Activated CD4-positive, alpha-beta T cell treated with anti-CD3 and anti-CD28 coated beads, Interleukin-2, Interleukin-6, amounts not matched to agents 100 ng/mL and 50 ng/mL, durations not matched to agents 16 hours and 8 hours (primary cell): ENCODE data around the gene PSKH1.
"Not testable (repeated sequence)": the region's sequence is repeated elsewhere in the genome, so short reads cannot be mapped to it uniquely, and the experiment has no call there.

ENCODE experiments used
- DNase-seq: peaks from one replicate; pipeline ENCODE4 v3.0.0-alpha.2; 2020

Gene PSKH1

DNA sequence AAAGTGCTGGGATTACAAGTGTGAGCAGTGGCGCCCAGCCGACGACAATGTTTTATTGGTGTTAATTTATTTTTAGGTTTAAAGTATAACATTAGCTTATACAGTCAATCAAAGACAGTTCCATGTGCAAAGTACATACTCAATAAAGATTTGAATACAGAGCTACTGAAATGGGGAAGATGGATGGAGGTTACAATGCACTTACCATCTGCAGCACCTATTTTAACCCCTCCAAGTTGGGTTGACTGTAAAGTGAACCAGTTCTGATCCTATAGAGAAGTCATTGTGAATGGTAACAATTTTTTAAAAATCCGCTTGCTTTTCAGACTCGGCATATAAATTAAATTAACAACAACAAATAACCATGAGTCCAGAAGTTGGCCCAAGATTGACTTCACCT is 679 bp upstream of the PSKH1 start:
- DNase-seq = no peak

DNA sequence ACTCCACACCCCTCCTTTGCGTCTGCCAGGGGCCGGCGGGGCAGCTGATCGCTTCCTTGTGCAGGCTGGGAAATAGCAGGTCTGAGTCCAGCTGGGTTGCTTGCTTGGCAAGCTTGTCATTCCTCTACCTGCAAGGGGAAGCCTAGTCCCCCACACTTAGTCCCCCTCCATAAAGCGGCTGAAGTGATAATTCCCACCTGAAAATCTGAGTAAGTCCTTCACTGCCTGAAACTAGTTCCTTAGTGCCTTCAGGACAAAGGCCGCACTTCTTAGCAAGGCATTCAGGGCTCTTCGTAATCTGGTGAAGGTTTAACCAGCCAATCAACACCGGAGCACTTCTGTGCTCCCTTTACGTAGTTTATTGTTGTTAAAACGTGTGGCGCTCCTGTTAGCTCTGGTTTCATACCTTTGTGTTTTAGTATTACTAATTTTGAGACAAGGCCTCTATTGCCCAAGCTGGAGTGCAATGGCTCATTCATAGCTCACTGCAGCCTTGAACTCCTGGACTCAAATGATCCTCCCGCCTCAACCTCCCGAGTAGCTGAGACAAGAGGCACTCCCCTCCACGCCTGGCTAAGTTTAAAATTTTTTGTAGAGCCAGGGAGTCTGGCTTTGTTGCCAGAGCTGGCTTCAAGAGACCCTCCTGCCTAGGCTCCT is 817 bp downstream of the PSKH1 start:
- peak; percentile 27 for DNase-seq

DNA sequence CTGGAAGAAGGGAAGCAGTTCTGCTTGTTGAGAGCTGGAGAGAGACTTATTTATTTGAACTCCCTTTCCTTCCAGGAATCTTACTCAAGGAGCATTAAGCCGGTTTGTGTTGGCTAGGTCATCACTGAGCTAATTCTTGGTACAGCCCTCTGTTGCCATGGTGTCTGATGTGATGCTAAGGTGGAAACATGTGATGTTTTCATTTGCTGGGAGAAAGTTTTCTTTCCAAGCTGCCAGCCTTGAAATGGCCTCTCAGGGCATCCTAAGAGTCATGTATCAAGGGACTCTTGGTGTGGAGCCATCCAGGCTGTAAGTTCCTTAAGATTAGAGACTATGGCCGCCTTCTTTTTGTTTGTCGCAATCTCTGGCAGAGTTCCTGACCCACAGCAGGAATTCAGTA is 4.2 kb downstream of the PSKH1 start:
- no peak for DNase-seq

DNA sequence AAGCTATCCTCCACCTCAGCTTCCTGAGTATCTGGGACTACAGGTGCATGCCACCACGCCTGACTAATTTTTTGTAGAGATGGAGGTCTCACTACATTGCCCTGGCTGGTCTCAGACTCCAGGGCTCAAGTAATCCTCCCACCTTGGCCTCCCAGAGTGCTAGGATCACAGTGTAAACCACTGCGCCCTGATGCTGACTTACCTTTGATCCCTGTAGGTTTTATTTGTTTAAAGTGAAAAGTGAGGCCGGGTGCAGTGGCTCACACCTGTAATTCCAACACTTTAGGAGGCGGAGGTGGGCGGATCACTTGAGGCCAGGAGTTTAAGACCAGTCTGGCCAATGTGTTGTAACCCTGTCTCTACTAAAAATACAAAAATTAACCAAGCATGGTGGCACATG is 8.7 kb downstream of the PSKH1 start:
- DNase-seq = no peak

DNA sequence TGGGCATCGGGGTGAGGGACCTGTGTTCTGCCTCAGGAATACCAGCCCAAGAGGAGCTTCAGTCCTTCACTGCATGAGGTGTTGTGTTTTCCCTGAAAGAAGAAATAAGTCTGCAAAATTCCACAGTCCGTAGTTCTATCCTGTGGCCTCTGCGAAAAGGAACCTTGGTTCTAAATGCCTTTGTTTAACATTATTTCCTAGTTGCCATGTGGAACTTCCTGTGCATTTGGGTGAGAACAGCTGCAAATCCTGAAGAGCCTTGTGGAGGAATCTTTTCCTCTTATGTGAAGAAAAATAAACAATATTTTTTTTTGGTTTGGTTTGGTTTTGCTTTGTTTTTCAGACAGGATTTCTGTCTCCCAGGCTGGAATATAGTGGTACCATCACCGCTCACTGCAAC is 9.8 kb downstream of the PSKH1 start:
- no peak for DNase-seq

DNA sequence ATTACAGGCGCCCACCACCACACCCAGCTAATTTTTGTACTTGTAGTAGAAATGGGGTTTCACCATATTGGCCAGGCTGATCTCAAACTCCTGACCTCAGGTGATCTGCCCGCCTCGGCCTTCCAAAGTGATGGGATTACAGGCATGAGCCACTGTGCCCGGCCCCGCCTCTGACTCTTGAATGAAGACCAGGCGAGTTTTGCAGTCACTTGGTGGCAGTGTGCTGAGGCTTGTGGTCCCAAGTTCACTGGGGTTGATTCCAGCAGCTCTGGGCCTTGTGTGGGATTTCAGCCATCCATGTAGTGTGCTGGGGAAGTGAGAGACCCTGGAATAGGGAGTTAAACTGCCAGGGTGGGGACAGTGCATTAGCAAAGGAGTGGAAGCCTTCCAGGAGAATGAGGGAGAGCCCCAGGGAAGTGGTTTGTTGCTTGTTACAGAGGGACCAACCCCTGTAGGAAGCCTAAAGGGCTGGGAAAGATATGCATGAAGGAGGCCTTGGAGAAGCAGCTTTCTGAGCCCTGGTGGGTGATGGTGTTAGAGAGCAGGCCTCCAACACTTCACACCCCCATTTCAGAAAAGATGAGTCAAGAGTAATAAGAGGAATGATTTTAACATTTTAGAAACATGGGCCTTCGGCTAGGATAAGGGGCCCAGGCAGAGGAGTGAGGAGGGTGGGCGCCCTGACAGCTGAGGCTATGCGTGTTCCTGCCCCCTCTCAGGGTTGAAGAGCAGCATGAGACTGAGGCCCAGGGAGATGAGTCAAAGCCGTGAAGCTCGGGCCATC is 14.5 kb downstream of the PSKH1 start:
- DNase-seq = no peak

DNA sequence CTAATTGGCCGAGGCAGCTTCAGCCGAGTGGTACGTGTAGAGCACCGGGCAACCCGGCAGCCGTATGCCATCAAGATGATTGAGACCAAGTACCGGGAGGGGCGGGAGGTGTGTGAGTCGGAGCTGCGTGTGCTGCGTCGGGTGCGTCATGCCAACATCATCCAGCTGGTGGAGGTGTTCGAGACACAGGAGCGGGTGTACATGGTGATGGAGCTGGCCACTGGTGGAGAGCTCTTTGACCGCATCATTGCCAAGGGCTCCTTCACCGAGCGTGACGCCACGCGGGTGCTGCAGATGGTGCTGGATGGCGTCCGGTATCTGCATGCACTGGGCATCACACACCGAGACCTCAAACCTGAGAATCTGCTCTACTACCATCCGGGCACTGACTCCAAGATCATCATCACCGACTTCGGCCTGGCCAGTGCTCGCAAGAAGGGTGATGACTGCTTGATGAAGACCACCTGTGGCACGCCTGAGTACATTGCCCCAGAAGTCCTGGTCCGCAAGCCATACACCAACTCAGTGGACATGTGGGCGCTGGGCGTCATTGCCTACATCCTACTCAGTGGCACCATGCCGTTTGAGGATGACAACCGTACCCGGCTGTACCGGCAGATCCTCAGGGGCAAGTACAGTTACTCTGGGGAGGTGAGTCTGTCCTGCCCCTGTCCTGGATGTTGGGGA is 16.1 kb downstream of the PSKH1 start:
- DNase-seq = no peak

DNA sequence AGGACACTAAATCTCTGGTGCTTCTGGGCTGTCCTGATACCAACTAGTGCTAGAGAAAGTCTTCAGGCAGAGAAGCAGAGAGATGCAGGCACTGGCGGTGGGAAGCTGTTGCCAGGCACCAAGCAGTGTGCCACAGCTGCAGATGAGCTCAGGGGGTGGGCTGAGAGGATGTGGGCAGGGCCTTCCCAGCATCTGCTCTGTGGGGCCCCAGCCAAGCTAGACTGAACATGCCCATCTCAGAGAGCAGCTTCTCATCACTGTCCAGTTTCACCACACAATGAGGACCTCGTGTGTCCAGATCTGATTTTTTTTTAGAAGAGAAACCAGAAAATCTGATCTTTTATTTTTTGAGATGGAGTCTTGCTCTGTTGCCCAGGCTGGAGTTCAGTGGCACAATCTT is 17.1 kb downstream of the PSKH1 start:
- DNase-seq = peak; percentile 53

DNA sequence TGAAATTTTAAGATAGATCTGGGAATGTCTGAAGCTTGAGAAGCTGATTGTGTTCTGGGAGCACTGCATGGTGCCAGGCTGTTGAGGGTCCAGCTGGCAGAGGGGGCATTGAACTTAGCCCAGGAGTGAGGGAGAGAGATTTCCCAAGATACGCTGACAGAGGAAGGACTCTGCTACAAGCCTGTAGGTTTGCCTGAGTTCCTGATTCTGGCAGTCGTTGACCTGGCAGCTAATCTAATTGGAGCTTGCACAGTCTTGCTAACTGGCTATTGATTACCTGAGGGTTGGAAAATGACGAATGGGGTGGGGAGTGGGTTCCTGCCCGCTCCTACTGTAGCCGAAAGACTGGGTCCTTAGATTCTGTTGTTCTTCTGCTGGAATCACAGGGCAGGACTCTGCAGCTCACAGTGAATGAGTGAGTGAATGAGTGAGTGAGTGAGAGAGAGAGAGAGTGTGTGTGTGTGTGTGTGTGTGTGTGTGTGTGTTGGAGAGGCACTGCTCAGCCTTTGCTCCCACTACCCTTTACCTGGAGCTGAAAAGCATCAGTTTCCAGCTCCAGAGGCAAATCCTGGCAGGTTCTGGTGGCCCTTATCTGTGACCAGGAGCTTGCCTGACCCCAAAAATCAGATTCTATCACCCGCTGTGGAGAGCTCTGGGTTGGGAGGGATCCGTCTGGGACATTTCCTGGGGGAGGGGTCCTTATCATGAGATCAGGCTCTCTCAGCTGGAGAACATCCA is 21.9 kb downstream of the PSKH1 start:
- DNase-seq = no peak

DNA sequence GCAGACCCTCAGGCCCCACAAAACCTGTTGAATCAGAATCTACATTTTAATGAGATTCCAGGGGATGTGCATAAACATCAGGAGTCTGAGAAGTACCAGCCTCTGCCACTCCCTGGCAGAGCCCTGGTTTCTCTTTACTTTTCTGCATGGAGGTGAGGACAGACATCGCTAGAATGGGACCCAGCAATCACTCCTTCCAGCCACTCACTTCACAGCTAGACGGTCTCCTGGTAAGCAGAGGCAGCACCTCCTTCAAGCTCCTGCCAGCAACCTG is 22.4 kb downstream of the PSKH1 start:
- DNase-seq = not testable (repeated sequence)

DNA sequence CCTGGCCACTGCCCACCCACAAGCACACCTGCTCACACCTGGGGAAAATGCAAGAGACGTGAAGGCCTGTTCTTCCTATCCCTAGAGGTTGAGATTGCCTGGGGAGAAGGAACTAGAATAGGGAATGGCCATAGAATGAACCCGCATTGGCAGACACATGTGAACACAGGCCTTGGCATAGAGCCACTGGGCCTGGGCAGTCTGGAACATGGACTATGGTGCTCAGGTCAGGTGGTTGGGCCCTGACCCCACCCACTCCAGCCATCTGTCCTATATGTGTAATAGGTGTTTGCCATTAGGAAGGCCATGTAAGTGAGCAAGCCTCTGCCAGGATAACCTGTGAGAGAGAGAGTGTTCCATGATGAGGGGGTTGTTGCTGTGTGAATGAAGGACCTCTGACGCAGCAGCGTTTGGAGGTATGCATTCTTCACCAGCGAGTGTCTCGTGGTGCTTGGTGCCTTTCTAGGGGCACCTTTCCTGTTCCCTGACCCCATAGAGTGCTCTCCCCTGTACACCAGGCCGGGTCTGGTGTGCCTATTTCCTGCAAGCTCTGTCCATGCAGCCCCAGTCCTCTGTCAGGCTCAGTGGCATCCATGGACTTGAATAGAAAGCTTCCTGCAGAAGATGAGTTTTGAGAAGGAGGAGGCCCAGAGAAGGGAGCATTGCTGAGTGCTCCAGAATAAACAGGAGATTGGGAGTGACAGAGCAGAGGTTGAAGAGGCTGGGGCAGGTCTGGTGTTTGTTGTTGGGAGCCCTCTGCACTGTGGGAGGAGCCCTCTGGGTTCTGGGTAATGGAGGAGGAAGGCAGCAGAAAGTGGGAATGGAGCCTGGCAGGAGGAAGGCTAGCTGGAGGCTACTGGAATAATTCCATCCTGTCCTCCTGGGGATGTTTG is 23.0 kb downstream of the PSKH1 start:
- DNase-seq = no peak

DNA sequence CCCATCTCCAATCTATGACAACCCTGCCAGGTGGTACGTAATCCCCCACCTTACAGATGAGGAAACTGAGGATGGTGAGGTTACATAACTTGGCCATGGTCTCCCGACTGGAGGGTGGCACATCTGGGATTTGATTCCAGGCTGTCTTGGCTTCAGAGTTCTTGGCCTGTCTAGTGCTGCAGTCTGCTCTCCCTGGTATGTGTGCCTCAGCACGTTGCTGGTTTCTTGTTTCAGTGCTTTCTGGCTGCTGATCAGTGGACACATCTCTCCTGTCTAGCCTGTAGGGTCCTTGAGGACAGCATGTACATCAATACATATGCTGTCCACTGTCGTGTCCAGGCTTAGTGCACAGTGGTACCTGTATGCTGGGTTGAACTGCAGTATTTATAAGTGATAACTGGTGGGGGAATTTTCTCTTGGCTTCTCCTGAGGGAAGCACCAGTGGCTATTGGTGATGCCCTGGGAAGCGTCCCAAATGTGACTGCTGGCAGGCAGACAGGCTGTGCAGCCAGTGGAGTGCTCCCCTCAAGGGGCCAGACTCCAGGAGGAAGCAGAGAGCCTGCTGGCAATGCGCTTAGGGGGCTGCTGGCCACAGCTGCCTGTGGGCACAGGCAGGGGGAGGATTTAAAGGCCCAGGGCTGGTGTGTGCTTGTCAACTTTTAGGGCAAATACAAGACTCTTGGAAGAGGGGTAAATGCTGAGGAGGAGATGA is 24.2 kb downstream of the PSKH1 start:
- no peak for DNase-seq

DNA sequence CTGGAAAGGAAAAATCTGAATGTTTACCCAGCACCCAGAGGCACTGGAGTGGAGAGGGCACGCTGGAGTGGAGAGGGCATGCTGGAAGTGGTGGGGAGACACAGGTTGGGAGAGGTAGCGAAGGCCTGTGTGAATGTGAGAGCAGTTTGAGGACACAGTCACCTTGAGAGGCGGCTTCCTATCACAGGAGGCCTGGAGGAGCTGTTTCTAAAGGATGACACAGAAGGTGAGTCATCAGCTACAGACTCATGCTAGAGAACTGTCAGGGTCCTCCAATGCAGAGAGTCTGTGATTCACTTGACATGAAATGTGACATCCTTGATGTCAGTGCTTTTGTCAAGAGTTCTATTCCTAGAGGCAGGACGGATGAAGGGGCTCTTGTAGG is 24.8 kb downstream of the PSKH1 start:
- DNase-seq = peak; percentile 85

DNA sequence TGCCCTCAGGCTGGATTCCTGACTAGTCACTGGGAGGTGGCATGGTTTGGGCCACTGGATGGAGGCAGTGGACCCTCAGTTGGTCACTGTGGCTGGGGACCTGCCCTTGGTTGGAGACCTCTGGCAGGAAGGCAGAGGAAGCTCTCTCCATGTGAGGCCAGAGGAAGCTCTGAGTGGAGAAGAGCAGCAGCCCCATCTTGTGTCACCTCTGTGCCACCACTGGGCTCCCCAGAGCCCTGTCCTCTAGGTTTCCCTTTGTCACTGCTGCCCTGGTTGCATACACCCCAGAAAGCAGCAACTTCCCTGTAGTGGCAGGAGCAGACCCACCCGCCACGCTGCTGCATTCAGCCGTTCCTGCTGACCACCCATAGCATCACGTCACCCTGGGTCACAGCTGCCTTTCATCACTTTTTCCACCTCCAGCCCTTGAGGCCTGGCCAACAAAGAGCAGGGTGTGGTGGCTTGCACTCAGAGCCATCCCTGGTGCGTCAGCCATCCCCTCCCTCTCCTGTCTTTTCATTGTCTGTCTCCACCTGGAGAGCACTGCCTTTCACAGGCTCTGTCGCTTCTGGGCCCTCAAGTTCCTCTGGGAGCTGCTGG is 26.7 kb downstream of the PSKH1 start:
- no peak for DNase-seq

DNA sequence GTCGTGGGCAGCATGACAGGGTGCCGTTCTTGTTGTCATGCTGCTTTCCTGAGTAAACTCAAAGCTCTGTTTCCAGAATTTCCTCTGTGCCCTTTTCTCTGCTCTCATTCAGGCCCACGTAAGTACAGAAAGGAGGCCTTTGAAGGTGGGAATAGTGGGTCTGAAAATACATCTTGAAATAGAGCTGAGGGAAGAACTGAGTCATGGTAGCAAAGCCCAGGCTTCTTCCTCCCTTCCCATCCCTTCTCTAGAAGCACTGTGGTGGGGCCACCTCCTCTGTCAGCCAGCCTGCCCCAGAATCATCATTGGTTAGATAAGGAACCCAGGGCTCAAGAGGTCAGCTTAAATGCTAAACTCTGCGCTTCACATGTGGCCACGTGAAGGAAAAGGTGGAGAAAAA is 29.2 kb downstream of the PSKH1 start:
- no peak for DNase-seq

DNA sequence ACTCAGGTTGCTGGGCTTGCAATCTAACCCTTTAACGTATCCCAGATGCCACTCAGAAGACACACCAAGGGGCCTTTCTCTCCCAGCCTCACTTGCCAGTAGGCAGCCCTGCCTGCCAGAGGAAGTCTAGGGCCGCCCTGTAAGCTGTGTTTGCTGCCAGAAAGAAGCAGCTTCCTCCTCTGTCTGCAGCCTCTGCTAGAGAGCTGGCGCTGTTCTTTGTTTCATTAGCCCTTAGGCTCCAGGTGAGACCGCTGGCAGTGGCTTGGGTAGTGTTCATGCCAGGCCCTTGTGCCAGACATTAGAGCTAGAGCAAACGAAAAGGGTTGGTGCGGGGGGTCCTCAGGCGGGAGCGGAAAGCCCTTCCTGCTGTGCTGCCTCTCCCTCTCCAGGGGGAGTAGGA is 29.7 kb downstream of the PSKH1 start:
- DNase-seq = no peak

DNA sequence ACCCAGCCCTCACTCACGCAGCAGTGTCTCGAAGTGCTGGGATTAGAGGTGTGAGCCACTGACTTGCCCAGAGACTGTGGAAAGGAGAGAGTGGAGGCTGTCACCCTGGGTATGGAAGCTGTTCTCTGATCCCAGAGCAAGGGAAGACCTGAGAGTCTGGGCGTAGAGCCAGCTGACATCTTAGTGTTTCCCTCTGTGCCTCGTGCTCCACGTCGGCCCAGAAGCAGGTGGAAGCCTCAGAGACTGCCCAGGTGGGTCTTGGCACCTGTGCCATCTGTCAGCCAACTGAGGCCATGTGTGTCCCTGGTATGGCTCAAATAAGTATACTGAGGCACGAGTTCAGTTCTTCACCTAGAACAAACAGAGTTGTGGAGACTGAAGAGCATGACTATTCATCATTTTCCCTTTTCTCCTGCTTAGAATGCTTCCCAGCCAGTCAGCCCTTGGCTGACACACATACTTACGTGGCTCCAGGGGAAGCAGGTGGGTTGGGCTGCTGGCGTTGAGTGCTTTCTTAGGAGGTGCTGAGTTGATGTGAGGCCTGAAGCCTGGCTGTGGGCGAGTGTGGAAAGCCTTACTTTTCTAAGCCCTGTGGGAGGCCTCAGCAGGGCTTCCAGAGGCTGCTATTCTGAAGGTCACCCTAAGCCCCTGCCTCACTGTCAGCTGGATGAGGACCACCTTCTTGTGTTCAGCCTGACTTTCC is 30.5 kb downstream of the PSKH1 start:
- no peak for DNase-seq

DNA sequence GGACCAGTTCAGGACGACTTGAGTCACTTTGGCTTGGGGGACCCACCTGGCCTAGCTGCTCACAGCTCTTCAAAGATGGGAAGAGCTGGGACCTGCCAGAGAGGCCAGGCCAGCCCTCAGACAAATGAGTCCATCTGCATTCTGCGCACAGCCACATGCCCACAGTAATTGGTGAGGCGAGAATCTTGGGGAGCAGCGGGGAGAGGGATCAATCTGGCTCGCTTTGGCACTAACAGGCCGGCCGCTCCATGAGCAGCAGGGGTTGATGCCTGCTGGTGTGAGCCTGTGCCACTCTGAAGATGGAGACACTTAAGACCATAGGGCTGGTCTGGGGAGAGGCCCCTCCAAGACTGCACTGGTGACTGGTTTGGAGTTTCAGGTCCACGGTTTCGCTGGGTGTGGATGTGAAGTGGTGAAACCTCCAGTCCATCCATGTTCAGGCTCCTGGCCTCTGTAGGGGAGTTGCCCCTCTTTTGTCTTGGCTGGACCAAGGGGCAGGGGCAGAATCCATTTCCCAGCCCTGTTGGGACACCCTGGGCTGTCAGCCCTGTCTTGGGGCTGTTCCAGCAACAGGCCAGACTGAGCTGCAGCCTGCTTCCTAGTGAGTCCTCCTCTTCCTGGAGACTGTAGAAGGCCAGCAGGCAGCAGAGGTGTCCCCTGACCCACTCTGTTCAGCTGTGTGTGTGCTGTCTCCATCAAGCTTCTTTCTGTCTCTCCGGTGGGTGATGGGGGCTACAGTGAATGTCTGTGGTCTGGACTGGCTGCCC is 31.3 kb downstream of the PSKH1 start:
- DNase-seq = no peak

DNA sequence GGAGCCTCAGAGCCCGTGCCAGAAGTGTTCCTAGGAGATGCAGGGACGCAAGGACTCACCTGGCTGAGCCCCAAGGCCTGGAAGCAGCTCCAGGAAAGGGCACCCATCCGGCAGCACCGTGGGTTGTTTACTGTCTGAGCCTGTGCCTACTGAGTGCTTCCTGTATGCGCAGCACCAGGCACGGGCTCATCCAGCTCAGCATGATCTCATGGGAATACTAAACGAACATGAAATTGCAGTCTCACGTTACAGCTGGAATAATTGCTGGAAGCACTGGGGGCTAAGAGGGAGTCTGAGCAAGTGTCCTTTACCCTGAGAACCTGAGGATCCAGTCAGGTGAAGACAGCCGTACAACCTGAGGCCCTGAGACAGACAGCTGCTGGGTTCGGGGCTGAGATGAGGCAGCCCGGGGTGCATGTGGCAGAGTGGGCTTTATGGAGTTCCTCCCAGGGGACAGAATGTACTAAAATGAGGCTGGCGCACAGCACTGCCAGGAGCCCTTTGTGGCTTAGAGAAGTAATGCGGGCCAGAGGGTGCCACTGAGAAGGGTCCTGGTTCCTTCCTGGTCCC is 33.2 kb downstream of the PSKH1 start:
- DNase-seq = no peak
